WERI-Rb-1 (cell line): Measurements from ENCODE around the gene HS6ST1.

Source experiments
- DNase-seq: peaks from one replicate; pipeline ENCODE4 v3.0.0-alpha.2; 2020
- H3K27ac ChIP-seq: fragments of 250-450 bp; sonication (Bioruptor Pico); 2 replicates; pipeline ENCODE4 v1.5.1; 2020; ENCODE audit warnings: mild to moderate bottlenecking, moderate library complexity
- H3K27me3 ChIP-seq: fragments of 250-450 bp; sonication (Bioruptor Pico); 2 replicates; pipeline ENCODE4 v1.5.1; 2021; ENCODE audit warnings: mild to moderate bottlenecking, low read depth, moderate library complexity; ENCODE audit not compliant: insufficient read depth, severe bottlenecking
- H3K36me3 ChIP-seq: fragments of 250-450 bp; sonication (Bioruptor Pico); 2 replicates; pipeline ENCODE4 v1.5.1; 2020; ENCODE audit warnings: mild to moderate bottlenecking, moderate library complexity
- H3K4me3 ChIP-seq: 2 replicates; pipeline ENCODE4 v1.5.1; 2011; ENCODE audit warnings: low read depth, mild to moderate bottlenecking, control low read depth, low read length
- H3K9me3 ChIP-seq: fragments of 250-450 bp; sonication (Bioruptor Pico); 2 replicates; pipeline ENCODE4 v1.5.1; 2021; ENCODE audit warnings: mild to moderate bottlenecking, moderate library complexity; ENCODE audit not compliant: severe bottlenecking
- CTCF ChIP-seq: IDR thresholded peaks from 2 replicates; pipeline ENCODE4 v1.5.1; 2011; ENCODE audit warnings: low read depth, mild to moderate bottlenecking, control low read depth, inconsistent platforms, low read length

HS6ST1 gene

DNA sequence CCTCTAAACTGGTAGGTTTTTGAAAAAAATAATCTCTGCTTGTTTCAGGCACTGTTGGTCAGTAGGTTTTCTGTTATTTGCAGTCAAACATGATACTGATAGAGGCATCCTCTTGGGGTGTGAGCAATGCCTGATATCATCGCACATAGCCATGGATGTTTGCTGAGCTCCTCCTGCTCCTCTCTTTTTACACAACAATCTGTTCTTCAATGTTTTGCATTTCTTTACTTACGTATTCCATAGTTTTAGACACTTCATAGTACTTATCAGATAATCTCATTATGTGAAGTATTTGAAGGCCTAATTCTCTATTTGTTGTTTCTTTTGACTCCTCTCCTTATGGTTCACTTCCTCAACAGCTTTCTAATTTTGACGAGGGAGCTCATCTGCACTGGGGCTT is 23.0 kb upstream of the HS6ST1 start:
- Histone ChIP-seq H3K27ac (no peak overlapping the region), H3K9me3 (peaks cover 5% of the 10 kb centered on the region), H3K27me3 (no peaks in the 10 kb centered on the region), H3K36me3 (no peaks in the 10 kb centered on the region), H3K4me3 (no peak overlapping the region)
- no peak for DNase-seq
- TF ChIP-seq CTCF: no peak

DNA sequence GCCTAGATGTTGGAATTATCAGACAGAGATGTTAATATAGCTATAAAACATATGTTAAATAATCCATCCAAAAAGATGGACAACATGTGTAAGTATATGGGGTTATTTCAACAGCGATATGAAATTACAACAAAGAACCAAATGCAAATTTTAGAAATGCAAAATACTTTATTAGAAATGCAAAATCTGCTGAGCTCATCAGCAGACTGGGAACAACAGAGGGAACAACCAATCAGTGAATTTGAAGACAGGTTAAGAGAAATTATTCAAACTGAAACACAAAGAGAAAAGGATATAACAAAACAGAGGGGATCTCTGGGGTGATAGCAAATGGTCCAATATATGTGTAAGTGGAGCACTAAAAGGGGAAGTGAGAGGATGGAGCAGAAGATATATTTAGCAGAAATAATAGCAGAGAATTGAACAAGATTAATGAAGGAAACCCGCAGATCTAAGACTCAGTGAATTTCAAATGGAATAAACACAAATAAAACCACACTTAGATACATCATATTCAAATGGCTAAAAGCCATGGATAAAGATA is 13.5 kb upstream of the HS6ST1 start:
- Histone ChIP-seq H3K9me3 (peaks cover 5% of the 10 kb centered on the region), H3K36me3 (no peaks in the 10 kb centered on the region), H3K27ac (no peak overlapping the region), H3K4me3 (no peak overlapping the region), H3K27me3 (no peaks in the 10 kb centered on the region)
- DNase-seq: no peak
- TF ChIP-seq CTCF: no peak

DNA sequence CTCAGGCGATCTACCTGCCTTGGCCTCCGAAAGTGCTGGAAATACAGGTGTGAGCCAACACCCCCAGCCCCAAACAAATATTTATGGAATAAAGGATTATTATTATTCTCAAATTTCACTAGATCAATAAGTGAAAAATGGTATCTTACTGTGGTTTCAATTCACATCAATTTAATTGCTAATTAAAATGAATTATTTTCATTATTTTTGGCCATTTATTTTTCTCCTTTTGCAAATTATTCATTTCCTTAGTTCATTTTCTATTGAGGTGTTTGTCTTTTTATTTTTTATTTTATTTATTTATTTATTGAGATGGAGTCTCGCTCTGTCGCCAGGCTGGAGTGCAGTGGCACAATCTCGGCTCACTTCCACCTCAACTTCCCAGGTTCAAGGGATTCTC is 11.9 kb upstream of the HS6ST1 start:
- no peak for TF ChIP-seq CTCF
- Histone ChIP-seq H3K36me3 (no peaks in the 10 kb centered on the region), H3K4me3 (no peak overlapping the region), H3K9me3 (no peaks in the 10 kb centered on the region), H3K27me3 (no peaks in the 10 kb centered on the region), H3K27ac (no peak overlapping the region)
- no peak for DNase-seq

GRCh38 chr2:128329607-128330006 is 10.9 kb upstream of the HS6ST1 start:
- Histone ChIP-seq H3K4me3 (no peak overlapping the region), H3K36me3 (no peaks in the 10 kb centered on the region), H3K9me3 (no peaks in the 10 kb centered on the region), H3K27ac (no peak overlapping the region), H3K27me3 (no peaks in the 10 kb centered on the region)
- TF ChIP-seq CTCF: no peak
- no peak for DNase-seq

- Histone ChIP-seq H3K27me3 (no peaks in the 10 kb centered on the region), H3K9me3 (no peaks in the 10 kb centered on the region), H3K4me3 (no peak overlapping the region), H3K36me3 (no peaks in the 10 kb centered on the region), H3K27ac (no peak overlapping the region)
- no peak for TF ChIP-seq CTCF
- no peak for DNase-seq
These were observed 8.7 kb upstream of the HS6ST1 start for GRCh38 chr2:128327180-128327964.

- Histone ChIP-seq H3K27ac (no peak overlapping the region), H3K9me3 (no peaks in the 10 kb centered on the region), H3K4me3 (no peak overlapping the region), H3K27me3 (no peaks in the 10 kb centered on the region), H3K36me3 (no peaks in the 10 kb centered on the region)
- TF ChIP-seq CTCF: no peak
- no peak for DNase-seq
These were observed 7.7 kb upstream of the HS6ST1 start for GRCh38 chr2:128326346-128326745.
